A673 (cell line): Measurements from ENCODE around the gene FCF1.

Source experiments
- CTCF ChIP-seq: fragments of 300-800, 200-600 bp; sonication (generic); conservative IDR thresholded peaks from 2 replicates; pipeline ENCODE4 v1.5.1; 2017; ENCODE audit warnings: low read depth, mild to moderate bottlenecking, antibody characterized with exemption, low read length, moderate library complexity, mixed read lengths
- EZH2 ChIP-seq: fragments of 200-600 bp; sonication (generic); IDR thresholded peaks from 2 replicates; pipeline ENCODE4 v1.6.1; 2017; ENCODE audit warnings: borderline replicate concordance, low read depth, mild to moderate bottlenecking, mixed read lengths, antibody characterized with exemption, low read length; ENCODE audit not compliant: poor library complexity, severe bottlenecking

- no peak for TF ChIP-seq CTCF
- TF ChIP-seq EZH2: no peak
These were observed 1.3 kb upstream of the FCF1 start for GRCh38 chr14:74711651-74712050.
